Measurements from ENCODE around the gene BICC1.

GRCh38 chr10:58795560-58795959, 282.9 kb downstream of the BICC1 start:
- TF ChIP-seq CTCF (IDR thresholded peaks at IDR 0.05) (no peak), POLR2A (IDR thresholded peaks at IDR 0.05) (no peak)
